Jurkat, Clone E6-1 (cell line): Measurements from ENCODE around the gene RECQL5.
"Not testable (repeated sequence)": the region's sequence is repeated elsewhere in the genome, so short reads cannot be mapped to it uniquely, and the experiment has no call there.

ENCODE experiments used
- DNase-seq: peaks from one replicate; pipeline ENCODE4 v3.0.0-alpha.2; 2011; ENCODE audit warnings: low read depth, low spot score
- H3K4me3 ChIP-seq: 2 replicates; pipeline ENCODE4 v1.5.1; 2011; ENCODE audit warnings: mild to moderate bottlenecking, low read length, control low read depth, moderate library complexity

Gene RECQL5

GRCh38 chr17:75603123-75603522, 63.8 kb downstream of the RECQL5 start:
- no peak overlapping the region for H3K4me3 ChIP-seq
- DNase-seq: no peak

- H3K4me3 ChIP-seq: no peak overlapping the region
- no peak for DNase-seq
Observed at GRCh38 chr17:75602644-75603043, 64.3 kb downstream of the RECQL5 start.

- DNase-seq: peak; percentile 51
- H3K4me3 ChIP-seq: no peak overlapping the region
Observed at GRCh38 chr17:75601057-75601987, 65.6 kb downstream of the RECQL5 start.

GRCh38 chr17:75596320-75597087, 70.5 kb downstream of the RECQL5 start:
- DNase-seq: no peak
- no peak overlapping the region for H3K4me3 ChIP-seq

GRCh38 chr17:75595920-75596313, 71.0 kb downstream of the RECQL5 start:
- DNase-seq: no peak

GRCh38 chr17:75595284-75595919, 71.6 kb downstream of the RECQL5 start:
- DNase-seq: no peak

More at GRCh38 chr17:75595920-75596313, 71.0 kb downstream of the RECQL5 start:
- H3K4me3 ChIP-seq: no peak overlapping the region

GRCh38 chr17:75594499-75595283, 72.3 kb downstream of the RECQL5 start:
- DNase-seq: no peak
- no peak overlapping the region for H3K4me3 ChIP-seq

More at GRCh38 chr17:75595284-75595919, 71.6 kb downstream of the RECQL5 start:
- no peak overlapping the region for H3K4me3 ChIP-seq

- not testable (repeated sequence) for DNase-seq
Observed at GRCh38 chr17:75593430-75593829, 73.5 kb downstream of the RECQL5 start.

GRCh38 chr17:75592348-75593020, 74.5 kb downstream of the RECQL5 start:
- no peak overlapping the region for H3K4me3 ChIP-seq
- DNase-seq: no peak

More at GRCh38 chr17:75593430-75593829, 73.5 kb downstream of the RECQL5 start:
- H3K4me3 ChIP-seq: not testable (repeated sequence)

GRCh38 chr17:75591722-75592302, 75.1 kb downstream of the RECQL5 start:
- DNase-seq: no peak
- H3K4me3 ChIP-seq: no peak overlapping the region

- H3K4me3 ChIP-seq: no peak overlapping the region
- no peak for DNase-seq
Observed at GRCh38 chr17:75590849-75591721, 75.9 kb downstream of the RECQL5 start.

GRCh38 chr17:75590314-75590761, 76.6 kb downstream of the RECQL5 start:
- no peak for DNase-seq
- H3K4me3 ChIP-seq: no peak overlapping the region

- DNase-seq: no peak
- peak overlapping the region; percentile 48 for H3K4me3 ChIP-seq
Observed at GRCh38 chr17:75589919-75590303, 77.0 kb downstream of the RECQL5 start.

GRCh38 chr17:75589012-75589918, 77.7 kb downstream of the RECQL5 start:
- peak overlapping the region; percentile 61 for H3K4me3 ChIP-seq
- peak; percentile 83 for DNase-seq

- DNase-seq: no peak
- H3K4me3 ChIP-seq: peak overlapping the region; percentile 61
Observed at GRCh38 chr17:75588596-75589011, 78.3 kb downstream of the RECQL5 start.
